Prostate gland (tissue), 2 donors: ENCODE data around the gene TP53I13.

ENCODE experiments used
- POLR2A ChIP-seq: fragments of 450-650 bp; IDR thresholded peaks from one replicate; pipeline ENCODE4 v1.6.1; 2016; ENCODE audit warnings: antibody characterized with exemption, mild to moderate bottlenecking
- POLR2AphosphoS5 ChIP-seq: sonication (generic); formaldehyde crosslinking; IDR thresholded peaks from one replicate; pipeline ENCODE4 v1.6.1; 2017; ENCODE audit warnings: antibody characterized with exemption
- TF ChIP-seq, protein P1 (sequence below), 4 experiments: fragments of 200-600 bp in 2 of 4; fragments of 450-650 bp in 2 of 4; sonication (generic) in 2 of 4; IDR thresholded peaks; 1 replicate in 3 of 4; 2 replicates in 1 of 4; pipeline ENCODE4 v1.5.1; 2016 to 2019; ENCODE audit warnings: antibody characterized with exemption in 4 of 4, mild to moderate bottlenecking in 2 of 4, moderate library complexity in 2 of 4

DNA sequence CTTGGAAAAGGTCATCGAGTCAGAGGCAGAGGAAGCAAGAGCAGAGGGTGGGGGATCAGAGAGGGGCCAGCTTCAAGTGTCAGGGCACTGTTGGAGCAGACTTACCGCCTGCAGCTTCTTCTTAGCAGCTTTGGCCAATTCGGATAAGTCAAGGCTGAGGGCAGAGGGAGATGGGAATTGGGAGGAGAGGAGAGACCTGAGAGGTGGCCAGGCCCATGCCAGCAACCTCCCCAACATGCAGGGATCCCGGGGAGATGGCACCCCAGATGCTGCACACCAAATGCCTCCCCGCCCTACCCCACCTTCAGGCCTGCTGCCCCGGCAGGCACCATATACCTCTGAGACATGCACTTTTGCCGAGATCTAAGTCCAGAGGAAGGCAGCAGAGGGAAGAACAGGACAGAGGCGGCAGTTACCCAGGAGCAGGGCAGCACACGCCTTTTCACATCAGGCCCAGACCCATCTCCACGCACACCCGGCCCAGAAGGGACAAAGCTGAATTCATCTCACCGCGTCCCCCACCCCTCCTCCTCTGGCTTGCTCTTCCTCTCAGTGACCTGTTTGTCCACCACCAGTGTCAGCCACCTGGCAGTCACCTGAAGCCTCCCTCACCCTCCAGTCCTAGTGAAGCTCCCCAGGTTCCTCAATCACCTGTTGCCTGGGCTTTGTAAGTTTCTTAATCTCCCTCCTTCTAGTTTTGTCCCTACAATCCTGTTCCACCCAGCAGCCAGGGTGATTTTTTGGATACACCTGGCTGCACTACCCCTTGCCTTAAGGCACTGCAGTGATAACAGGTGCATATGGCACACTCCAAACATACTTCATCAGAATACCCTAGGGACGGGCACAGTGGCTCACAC, 10.4 kb downstream of the TP53I13 start:
- TF ChIP-seq POLR2A (no peak), POLR2AphosphoS5 (no peak)
- TF ChIP-seq, protein P1, sequence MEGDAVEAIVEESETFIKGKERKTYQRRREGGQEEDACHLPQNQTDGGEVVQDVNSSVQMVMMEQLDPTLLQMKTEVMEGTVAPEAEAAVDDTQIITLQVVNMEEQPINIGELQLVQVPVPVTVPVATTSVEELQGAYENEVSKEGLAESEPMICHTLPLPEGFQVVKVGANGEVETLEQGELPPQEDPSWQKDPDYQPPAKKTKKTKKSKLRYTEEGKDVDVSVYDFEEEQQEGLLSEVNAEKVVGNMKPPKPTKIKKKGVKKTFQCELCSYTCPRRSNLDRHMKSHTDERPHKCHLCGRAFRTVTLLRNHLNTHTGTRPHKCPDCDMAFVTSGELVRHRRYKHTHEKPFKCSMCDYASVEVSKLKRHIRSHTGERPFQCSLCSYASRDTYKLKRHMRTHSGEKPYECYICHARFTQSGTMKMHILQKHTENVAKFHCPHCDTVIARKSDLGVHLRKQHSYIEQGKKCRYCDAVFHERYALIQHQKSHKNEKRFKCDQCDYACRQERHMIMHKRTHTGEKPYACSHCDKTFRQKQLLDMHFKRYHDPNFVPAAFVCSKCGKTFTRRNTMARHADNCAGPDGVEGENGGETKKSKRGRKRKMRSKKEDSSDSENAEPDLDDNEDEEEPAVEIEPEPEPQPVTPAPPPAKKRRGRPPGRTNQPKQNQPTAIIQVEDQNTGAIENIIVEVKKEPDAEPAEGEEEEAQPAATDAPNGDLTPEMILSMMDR (IDR thresholded peaks at IDR 0.05): no peak
